Stomach (tissue), 9 donors: ENCODE data around the gene ELOVL7. TPM values are rescaled to one million over a fixed set of nuclear protein-coding genes. Genes with fewer than 3 reads are reported as not detected.

Experiments
- DNase-seq, 2 donors: peaks; one replicate each; pipeline versions ENCODE4 v3.0.0 to v3.0.0-alpha.2; 2013 to 2019
- H3K27ac ChIP-seq, 5 donors: fragments of 200-600 bp in 4 of 5; sonication (generic) in 4 of 5; one replicate each; pipeline ENCODE4 v1.5.1; 2013 to 2019; ENCODE audit warnings: mild to moderate bottlenecking in 1 of 5, moderate library complexity in 1 of 5
- H3K27me3 ChIP-seq, 3 donors: fragments of 200-600 bp; sonication (generic); one replicate each; pipeline ENCODE4 v1.5.1; 2017 to 2019; ENCODE audit warnings: mixed run types in 1 of 3
- H3K36me3 ChIP-seq, 4 donors: fragments of 200-600 bp; sonication (generic); 1 replicate in 3 of 4; 2 replicates in 1 of 4; pipeline ENCODE4 v1.5.1; 2016 to 2019
- H3K4me1 ChIP-seq, 4 donors: fragments of 200-600 bp; sonication (generic); one replicate each; pipeline ENCODE4 v1.5.1; 2016 to 2019
- H3K4me3 ChIP-seq, 4 donors: fragments of 200-600 bp; sonication (generic) in 3 of 4; one replicate each; pipeline ENCODE4 v1.5.1; 2016 to 2019; ENCODE audit warnings: mild to moderate bottlenecking in 1 of 4
- H3K9me3 ChIP-seq, 4 donors: fragments of 200-600 bp; sonication (generic); one replicate each; pipeline ENCODE4 v1.5.1; 2016 to 2019
- CTCF ChIP-seq, 7 experiments: fragments of 450-650 bp in 4 of 7; fragments of 200-600 bp in 3 of 7; sonication (generic) in 3 of 7; IDR thresholded peaks; one replicate each; pipeline ENCODE4 v1.5.1; 2016 to 2019; ENCODE audit warnings: antibody characterized with exemption in 7 of 7, control low read depth in 2 of 7, mild to moderate bottlenecking in 1 of 7
- EP300 ChIP-seq: sonication (generic); formaldehyde crosslinking; IDR thresholded peaks from one replicate; pipeline ENCODE4 v1.6.1; 2017; ENCODE audit warnings: antibody characterized with exemption
- POLR2A ChIP-seq, 4 donors: fragments of 450-650 bp; IDR thresholded peaks; one replicate each; pipeline ENCODE4 v1.6.1; 2016; ENCODE audit warnings: antibody characterized with exemption in 4 of 4, control low read depth in 2 of 4, mild to moderate bottlenecking in 1 of 4, moderate library complexity in 1 of 4
- POLR2AphosphoS5 ChIP-seq, 3 donors: sonication (generic); formaldehyde crosslinking; IDR thresholded peaks; one replicate each; pipeline ENCODE4 v1.6.1; 2016; ENCODE audit warnings: antibody characterized with exemption in 3 of 3
- WGBS, 5 donors: extraction: QIAGEN DNeasy Blood & Tissue Kit in 3 of 5; methylation state at CpG; one replicate each; pipeline versions ENCODE4 v1.1.5 to v1.1.7; 2013 to 2018; 5-methylcytosine and 5-hydroxymethylcytosine counted together
- intact Hi-C: fragments of 100-400 bp; cut with DNase I; formaldehyde crosslinking; loops from one replicate; pipeline ENCODE4 v1.15.1; 2023; ENCODE audit warnings: low total_unique reads
- polyA plus RNA-seq, 3 donors: library from polyadenylated mRNA; stranded (reverse); fragments of 200-250 nt; gene quantifications; one replicate each; pipeline ENCODE4 v1.2.3, GENCODE V29; 2013
- total RNA-seq, 5 donors: library from RNA; depleted of rRNA; stranded (reverse); fragments of >200 nt; gene quantifications; one replicate each; pipeline versions ENCODE4 v1.1.0 to v1.2.3, GENCODE V29; 2014 to 2016
- donor health status: healthy with polysubstance abuse.
- donor health status: Bipolar disorder and iron deficiency.
- donor health status: healthy.

Gene ELOVL7
- total and polyA plus RNA-seq, 8 donors, result 0.31 to 12.7 (median 1.6) TPM; not detected in 2

- DNase-seq, result no peak
- no peaks in the 10 kb centered on the region for H3K9me3 ChIP-seq
- H3K36me3 ChIP-seq, result no peaks in the 10 kb centered on the region
- no peaks in the 10 kb centered on the region for H3K4me1 ChIP-seq
- 89 to 93% (median 91%) methylated on average over 5 of the region's 5 CpGs for WGBS, 5 donors
- no peak overlapping the region for H3K27ac ChIP-seq
- H3K4me3 ChIP-seq, result no peak overlapping the region
- intact Hi-C loops, result no loop called here
- H3K27me3 ChIP-seq, result no peaks in the 10 kb centered on the region
- TF ChIP-seq POLR2A (IDR thresholded peaks at IDR 0.05), result no peak
- no peak for TF ChIP-seq CTCF (IDR thresholded peaks at IDR 0.05)
- TF ChIP-seq EP300, result no peak
- no peak for TF ChIP-seq POLR2AphosphoS5 (IDR thresholded peaks at IDR 0.05)
Observed at GRCh38 chr5:60754495-60754894, 89.6 kb downstream of the ELOVL7 start.

GRCh38 chr5:60744682-60745081 is 99.4 kb downstream of the ELOVL7 start:
- H3K36me3 ChIP-seq, result no peaks in the 10 kb centered on the region
- intact Hi-C loops, result no loop called here
- H3K27me3 ChIP-seq, result no peaks in the 10 kb centered on the region
- DNase-seq, result no peak
- 94 to 97% (median 97%) methylated on average over 6 of the region's 6 CpGs for WGBS, 5 donors
- no peaks in the 10 kb centered on the region for H3K4me1 ChIP-seq
- H3K9me3 ChIP-seq, result peaks cover 0 to 15% (median 10%) of the 10 kb centered on the region in 4 donors
- no peak overlapping the region for H3K4me3 ChIP-seq
- no peak for TF ChIP-seq POLR2AphosphoS5 (IDR thresholded peaks at IDR 0.05)
- TF ChIP-seq EP300, result no peak
- no peak for TF ChIP-seq CTCF (IDR thresholded peaks at IDR 0.05)
- no peak for TF ChIP-seq POLR2A (IDR thresholded peaks at IDR 0.05)
- H3K27ac ChIP-seq, result no peak overlapping the region

- WGBS, 5 donors, result 91 to 97% (median 95%) methylated on average over 17 to 40 of the region's 40 CpGs
- Histone ChIP-seq H3K27me3 (no peaks in the 10 kb centered on the region), H3K4me1 (no peaks in the 10 kb centered on the region), H3K36me3 (no peaks in the 10 kb centered on the region), H3K27ac (no peak overlapping the region), H3K9me3 (peaks cover 0 to 15% (median 11%) of the 10 kb centered on the region in 4 donors), H3K4me3 (no peak overlapping the region)
- DNase-seq, result no peak
- no peak for TF ChIP-seq EP300
- no peak for TF ChIP-seq POLR2AphosphoS5 (IDR thresholded peaks at IDR 0.05)
- TF ChIP-seq CTCF (IDR thresholded peaks at IDR 0.05), result no peak
- no peak for TF ChIP-seq POLR2A (IDR thresholded peaks at IDR 0.05)
- intact Hi-C loops, result no loop called here
Observed at GRCh38 chr5:60743511-60744314, 100.4 kb downstream of the ELOVL7 start.

GRCh38 chr5:60740322-60740721 is 103.7 kb downstream of the ELOVL7 start:
- H3K4me3 ChIP-seq, result no peak overlapping the region
- TF ChIP-seq EP300 (no peak), POLR2A (IDR thresholded peaks at IDR 0.05) (no peak), CTCF (IDR thresholded peaks at IDR 0.05) (no peak), POLR2AphosphoS5 (IDR thresholded peaks at IDR 0.05) (no peak)
- no peaks in the 10 kb centered on the region for H3K27me3 ChIP-seq
- 87 to 95% (median 92%) methylated on average over 2 of the region's 2 CpGs for WGBS, 5 donors
- peaks cover 0 to 15% (median 11%) of the 10 kb centered on the region in 4 donors for H3K9me3 ChIP-seq
- H3K4me1 ChIP-seq, result no peaks in the 10 kb centered on the region
- DNase-seq, result no peak
- no peaks in the 10 kb centered on the region for H3K36me3 ChIP-seq
- H3K27ac ChIP-seq, result no peak overlapping the region
- intact Hi-C loops, result no loop called here
